Skeletal muscle tissue (tissue), 4 donors: Measurements from ENCODE around the gene TTC34. TPM values are rescaled to one million over a fixed set of nuclear protein-coding genes. Genes with fewer than 3 reads are reported as not detected.

Experiments used
- H3K27ac ChIP-seq: one replicate; pipeline ENCODE4 v1.7.0; 2013; ENCODE audit warnings: mild to moderate bottlenecking, low read depth, low read length, inconsistent platforms
- H3K27me3 ChIP-seq, 3 donors: one replicate each; pipeline ENCODE4 v1.7.0; 2013; ENCODE audit warnings: low read length in 3 of 3; ENCODE audit not compliant: control insufficient read depth in 3 of 3, insufficient read depth in 3 of 3
- H3K36me3 ChIP-seq, 3 donors: one replicate each; pipeline ENCODE4 v1.7.0; 2013; ENCODE audit warnings: low read length in 3 of 3; ENCODE audit not compliant: control insufficient read depth in 3 of 3, insufficient read depth in 3 of 3
- H3K4me1 ChIP-seq, 3 donors: one replicate each; pipeline ENCODE4 v1.7.0; 2013; ENCODE audit warnings: low read length in 3 of 3, mild to moderate bottlenecking in 3 of 3; ENCODE audit not compliant: control insufficient read depth in 3 of 3, insufficient read depth in 3 of 3
- H3K4me3 ChIP-seq, 3 donors: one replicate each; pipeline ENCODE4 v1.7.0; 2013; ENCODE audit warnings: low read length in 3 of 3
- H3K9ac ChIP-seq, 3 donors: one replicate each; pipeline ENCODE4 v1.7.0; 2013; ENCODE audit warnings: low read length in 3 of 3, mild to moderate bottlenecking in 3 of 3, moderate library complexity in 2 of 3, low read depth in 1 of 3
- H3K9me3 ChIP-seq, 3 donors: one replicate each; pipeline ENCODE4 v1.7.0; 2013; ENCODE audit warnings: low read length in 3 of 3; ENCODE audit not compliant: control insufficient read depth in 3 of 3
- total RNA-seq: library from RNA; depleted of rRNA; stranded (reverse); fragments of >200 nt; gene quantifications from one replicate; pipeline ENCODE4 v1.2.3, GENCODE V29; 2014
- donor health status: Osteomylitis.

TTC34 gene
- total RNA-seq, 1 donor from 2014 or later = under 0.01 TPM

- peaks cover 0 to 12% (median 10%) of the 10 kb centered on the region in 3 donors for H3K4me1 ChIP-seq
- no peaks in the 10 kb centered on the region for H3K36me3 ChIP-seq
- peaks cover 0 to 4% (median 1%) of the 10 kb centered on the region in 3 donors for H3K9me3 ChIP-seq
- peak overlapping the region; percentile 57 to 82 (median 77) for H3K9ac ChIP-seq
- H3K4me3 ChIP-seq = peak overlapping the region; percentile 63 to 75 (median 73)
- peaks cover 12 to 35% (median 23%) of the 10 kb centered on the region in 3 donors for H3K27me3 ChIP-seq
- peak overlapping the region; percentile 62 for H3K27ac ChIP-seq
Observed at GRCh38 chr1:2642560-2643413, 158.7 kb downstream of the TTC34 start.

GRCh38 chr1:2642131-2642559 lies 159.3 kb downstream of the TTC34 start:
- Histone ChIP-seq H3K4me1 (peaks cover 0 to 12% (median 10%) of the 10 kb centered on the region in 3 donors), H3K27me3 (peaks cover 12 to 41% (median 23%) of the 10 kb centered on the region in 3 donors), H3K27ac (no peak overlapping the region), H3K9me3 (peaks cover under 1 to 9% (median 2%) of the 10 kb centered on the region in 3 donors), H3K36me3 (no peaks in the 10 kb centered on the region), H3K9ac (peak overlapping the region; percentile 57 to 82 (median 77)), H3K4me3 (peak overlapping the region; percentile 63 to 75 (median 73))

- peaks cover 5 to 12% (median 6%) of the 10 kb centered on the region in 3 donors for H3K9me3 ChIP-seq
- H3K4me3 ChIP-seq = peak overlapping the region in 2 of 3 donors; percentile 73 to 75
- no peaks in the 10 kb centered on the region for H3K36me3 ChIP-seq
- H3K27ac ChIP-seq = no peak overlapping the region
- H3K9ac ChIP-seq = peak overlapping the region in 2 of 3 donors; percentile 77 to 82
- H3K4me1 ChIP-seq = peaks cover 0 to 12% (median 10%) of the 10 kb centered on the region in 3 donors
- H3K27me3 ChIP-seq = peaks cover 12 to 47% (median 23%) of the 10 kb centered on the region in 3 donors
Observed at GRCh38 chr1:2641381-2642130, 159.9 kb downstream of the TTC34 start.

GRCh38 chr1:2640626-2641025 lies 160.9 kb downstream of the TTC34 start:
- Histone ChIP-seq H3K9ac (no peak overlapping the region), H3K9me3 (peaks cover 9% of the 10 kb centered on the region in 3 donors), H3K27ac (no peak overlapping the region), H3K36me3 (no peaks in the 10 kb centered on the region), H3K4me1 (peaks cover 0 to 12% (median 10%) of the 10 kb centered on the region in 3 donors), H3K4me3 (no peak overlapping the region), H3K27me3 (peaks cover 12 to 52% (median 26%) of the 10 kb centered on the region in 3 donors)

GRCh38 chr1:2639607-2640521 lies 161.6 kb downstream of the TTC34 start:
- Histone ChIP-seq H3K27ac (no peak overlapping the region), H3K9ac (no peak overlapping the region), H3K27me3 (peaks cover 17 to 60% (median 33%) of the 10 kb centered on the region in 3 donors), H3K4me1 (peaks cover 0 to 12% (median 10%) of the 10 kb centered on the region in 3 donors), H3K4me3 (no peak overlapping the region), H3K9me3 (peaks cover 9% of the 10 kb centered on the region in 3 donors), H3K36me3 (no peaks in the 10 kb centered on the region)

- H3K9me3 ChIP-seq = peaks cover 9% of the 10 kb centered on the region in 3 donors
- peaks cover 0 to 12% (median 10%) of the 10 kb centered on the region in 3 donors for H3K4me1 ChIP-seq
- H3K9ac ChIP-seq = no peak overlapping the region
Observed at GRCh38 chr1:2639203-2639602, 162.3 kb downstream of the TTC34 start.

GRCh38 chr1:2638466-2639115 lies 162.9 kb downstream of the TTC34 start:
- H3K9ac ChIP-seq = no peak overlapping the region
- H3K9me3 ChIP-seq = peaks cover 9% of the 10 kb centered on the region in 3 donors
- H3K36me3 ChIP-seq = no peaks in the 10 kb centered on the region
- H3K27ac ChIP-seq = no peak overlapping the region
- H3K4me3 ChIP-seq = no peak overlapping the region
- peaks cover 0 to 12% (median 9%) of the 10 kb centered on the region in 3 donors for H3K4me1 ChIP-seq
- peaks cover 20 to 63% (median 33%) of the 10 kb centered on the region in 3 donors for H3K27me3 ChIP-seq

More at GRCh38 chr1:2639203-2639602, 162.3 kb downstream of the TTC34 start:
- H3K36me3 ChIP-seq = no peaks in the 10 kb centered on the region
- H3K27me3 ChIP-seq = peaks cover 20 to 62% (median 33%) of the 10 kb centered on the region in 3 donors
- no peak overlapping the region for H3K4me3 ChIP-seq
- H3K27ac ChIP-seq = no peak overlapping the region

- Histone ChIP-seq H3K27ac (no peak overlapping the region), H3K4me3 (no peak overlapping the region), H3K4me1 (peaks cover 0 to 9% (median 5%) of the 10 kb centered on the region in 3 donors), H3K9me3 (peaks cover 9% of the 10 kb centered on the region in 3 donors), H3K9ac (no peak overlapping the region), H3K36me3 (no peaks in the 10 kb centered on the region), H3K27me3 (peaks cover 28 to 63% (median 34%) of the 10 kb centered on the region in 3 donors)
Observed at GRCh38 chr1:2637442-2638145, 163.9 kb downstream of the TTC34 start.
